Fibroblast of lung (primary cell): Measurements from ENCODE around the gene REEP1. TPM values are rescaled to one million over a fixed set of nuclear protein-coding genes. Genes with fewer than 3 reads are reported as not detected.

ENCODE experiments used
- DNase-seq, 2 donors: peaks; one replicate each; pipeline versions ENCODE4 v3.0.0 to v3.0.0-alpha.2; 2010; ENCODE audit warnings: low read depth in 2 of 2
- H2AFZ ChIP-seq: 2 replicates; pipeline ENCODE4 v1.5.1; 2012; ENCODE audit warnings: low read length, control low read depth, inconsistent platforms
- H3K27ac ChIP-seq: 2 replicates; pipeline ENCODE4 v1.5.1; 2011; ENCODE audit warnings: low read length, control low read depth; ENCODE audit not compliant: insufficient read depth
- H3K27me3 ChIP-seq: 2 replicates; pipeline ENCODE4 v1.5.1; 2011; ENCODE audit warnings: mild to moderate bottlenecking, low read length; ENCODE audit not compliant: control insufficient read depth, insufficient read depth
- H3K36me3 ChIP-seq: 2 replicates; pipeline ENCODE4 v1.5.1; 2011; ENCODE audit warnings: low read length; ENCODE audit not compliant: control insufficient read depth, insufficient read depth
- H3K4me1 ChIP-seq: 2 replicates; pipeline ENCODE4 v1.5.1; 2011; ENCODE audit warnings: low read length; ENCODE audit not compliant: control insufficient read depth, insufficient read depth; ENCODE audit errors: extremely low read depth
- H3K4me2 ChIP-seq: 2 replicates; pipeline ENCODE4 v1.5.1; 2011; ENCODE audit warnings: low read length, control low read depth; ENCODE audit not compliant: insufficient read depth; ENCODE audit errors: extremely low read depth
- H3K4me3 ChIP-seq, 4 experiments: fragments of 200-600 bp in 1 of 4; sonication (generic) in 1 of 4; replicated peaks in 1 of 4; 2 replicates each; pipeline ENCODE4 v1.5.1; 2011 to 2016; ENCODE audit warnings: low read length in 4 of 4, low read depth in 3 of 4, mild to moderate bottlenecking in 3 of 4, control low read depth in 2 of 4, inconsistent platforms in 1 of 4, mixed read lengths in 1 of 4; ENCODE audit not compliant: insufficient read depth in 1 of 4; ENCODE audit errors: control extremely low read depth in 1 of 4
- H3K79me2 ChIP-seq: 2 replicates; pipeline ENCODE4 v1.5.1; 2012; ENCODE audit warnings: mild to moderate bottlenecking, low read length, inconsistent platforms; ENCODE audit not compliant: control insufficient read depth, insufficient read depth
- H3K9ac ChIP-seq: 2 replicates; pipeline ENCODE4 v1.5.1; 2011; ENCODE audit warnings: mild to moderate bottlenecking, low read length, control low read depth; ENCODE audit not compliant: insufficient read depth
- H3K9me3 ChIP-seq: 2 replicates; pipeline ENCODE4 v1.5.1; 2012; ENCODE audit warnings: low read depth, low read length; ENCODE audit not compliant: control insufficient read depth, insufficient read depth
- H4K20me1 ChIP-seq: 2 replicates; pipeline ENCODE4 v1.5.1; 2011; ENCODE audit warnings: low read length; ENCODE audit not compliant: control insufficient read depth, insufficient read depth; ENCODE audit errors: extremely low read depth
- CTCF ChIP-seq, 2 donors: IDR thresholded peaks in 1 of 2; conservative IDR thresholded peaks in 1 of 2; 1 replicate in 1 of 2; 2 replicates in 1 of 2; pipeline ENCODE4 v1.5.1; 2011 to 2012; ENCODE audit warnings: low read length in 2 of 2, control low read depth in 1 of 2, inconsistent platforms in 1 of 2, low read depth in 1 of 2, mild to moderate bottlenecking in 1 of 2
- EZH2 ChIP-seq: IDR thresholded peaks from 2 replicates; pipeline ENCODE4 v1.5.1; 2012; ENCODE audit warnings: low read length, control low read depth, mild to moderate bottlenecking; ENCODE audit errors: missing control alignments
- polyA plus RNA-seq, 2 donors: library from polyadenylated mRNA; depleted of rRNA in 1 of 2; stranded (reverse) in 1 of 2; unstranded in 1 of 2; fragments of >200 nt; gene quantifications; 2 replicates each; pipeline ENCODE4 v1.2.1, GENCODE V29; 2011 to 2012; ENCODE audit warnings: missing spikeins in 1 of 2
- total RNA-seq: library from RNA; depleted of rRNA; stranded (reverse); fragments of >200 nt; gene quantifications from 2 replicates; pipeline ENCODE4 v1.2.1, GENCODE V29; 2014

REEP1 gene
- total and polyA plus RNA-seq, 2 donors (not counting 1 experiment from before 2014, with no cell fraction given): 0.02 TPM; not detected in 1

GRCh38 chr2:86308356-86308755 lies 29.1 kb downstream of the REEP1 start:
- H3K36me3 ChIP-seq: no peaks in the 10 kb centered on the region
- DNase-seq: no peak
- no peaks in the 10 kb centered on the region for H3K79me2 ChIP-seq
- no peaks in the 10 kb centered on the region for H3K9me3 ChIP-seq
- H3K9ac ChIP-seq: no peak overlapping the region
- no peak overlapping the region for H2AFZ ChIP-seq
- no peaks in the 10 kb centered on the region for H4K20me1 ChIP-seq
- H3K4me1 ChIP-seq: no peaks in the 10 kb centered on the region
- H3K27me3 ChIP-seq: peaks cover 10% of the 10 kb centered on the region
- H3K4me2 ChIP-seq: no peak overlapping the region
- H3K27ac ChIP-seq: no peak overlapping the region
- H3K4me3 ChIP-seq: no peak overlapping the region
- TF ChIP-seq CTCF (conservative IDR thresholded peaks at IDR 0.05 in 1 of 2, IDR thresholded peaks at IDR 0.05 in 1 of 2; ENCODE audit: low read depth in 1 of 2, low read length in 2 of 2) (no peak), EZH2 (no peak)

GRCh38 chr2:86307431-86307830 lies 30.0 kb downstream of the REEP1 start:
- Histone ChIP-seq H3K27ac (no peak overlapping the region), H3K9me3 (no peaks in the 10 kb centered on the region), H3K4me1 (no peaks in the 10 kb centered on the region), H3K27me3 (peaks cover 8% of the 10 kb centered on the region), H2AFZ (no peak overlapping the region), H3K36me3 (no peaks in the 10 kb centered on the region), H3K79me2 (no peaks in the 10 kb centered on the region), H3K4me3 (no peak overlapping the region), H3K4me2 (no peak overlapping the region), H3K9ac (no peak overlapping the region), H4K20me1 (no peaks in the 10 kb centered on the region)
- DNase-seq: no peak
- TF ChIP-seq CTCF (conservative IDR thresholded peaks at IDR 0.05 in 1 of 2, IDR thresholded peaks at IDR 0.05 in 1 of 2; ENCODE audit: low read depth in 1 of 2, low read length in 2 of 2) (no peak), EZH2 (no peak)

- no peaks in the 10 kb centered on the region for H3K79me2 ChIP-seq
- H3K9me3 ChIP-seq: no peaks in the 10 kb centered on the region
- no peak overlapping the region for H3K27ac ChIP-seq
- TF ChIP-seq CTCF (conservative IDR thresholded peaks at IDR 0.05 in 1 of 2, IDR thresholded peaks at IDR 0.05 in 1 of 2; ENCODE audit: low read depth in 1 of 2, low read length in 2 of 2) (no peak), EZH2 (no peak)
- no peak overlapping the region for H3K9ac ChIP-seq
- H4K20me1 ChIP-seq: no peaks in the 10 kb centered on the region
- no peaks in the 10 kb centered on the region for H3K36me3 ChIP-seq
- H3K4me3 ChIP-seq: no peak overlapping the region
- no peaks in the 10 kb centered on the region for H3K4me1 ChIP-seq
- H2AFZ ChIP-seq: no peak overlapping the region
- H3K27me3 ChIP-seq: peaks cover 9% of the 10 kb centered on the region
- no peak for DNase-seq
- no peak overlapping the region for H3K4me2 ChIP-seq
Measured at GRCh38 chr2:86305915-86306254, 31.5 kb downstream of the REEP1 start.
